AG04449 (cell line): ENCODE measurements around the gene FNDC3B.

Source experiments
- CTCF ChIA-PET: fragments of 350-600 bp; formaldehyde crosslinking; extraction: SDS; loops from one replicate; lab custom pipeline; 2021; ENCODE audit warnings: antibody characterized with exemption; lab: Yijun Ruan, JAX
- POLR2A ChIA-PET: fragments of 400-600, 350-600 bp; formaldehyde crosslinking; extraction: SDS; loops from one replicate; lab custom pipeline; 2020; ENCODE audit warnings: antibody characterized with exemption, inconsistent platforms; lab: Yijun Ruan, JAX
- DNase-seq: peaks from one replicate; pipeline ENCODE4 v3.0.0-alpha.2; 2010; ENCODE audit warnings: low read depth, low spot score
- H3K4me3 ChIP-seq: 2 replicates; pipeline ENCODE4 v1.5.1; 2011; ENCODE audit warnings: low read depth, mild to moderate bottlenecking, control low read depth, low read length
- CTCF ChIP-seq: IDR thresholded peaks from one replicate; pipeline ENCODE4 v1.5.1; 2011; ENCODE audit warnings: mild to moderate bottlenecking, moderate library complexity, low read length, control low read depth, inconsistent platforms; ENCODE audit not compliant: insufficient read depth; ENCODE audit errors: missing control alignments

FNDC3B gene

GRCh38 chr3:172078721-172079120 is 39.3 kb downstream of the FNDC3B start:
- no peak overlapping the region for H3K4me3 ChIP-seq
- no peak for DNase-seq
- TF ChIP-seq CTCF, result no peak
- ChIA-PET POLR2A (no interaction called here), CTCF (interaction anchor here (0.7 kb wide), 1 partner anchor 20 kb away, joined by 3 read pairs; no protein-coding TSS in a partner anchor)

- ChIA-PET CTCF (no interaction called here), POLR2A (no interaction called here)
- no peak for DNase-seq
- no peak overlapping the region for H3K4me3 ChIP-seq
- TF ChIP-seq CTCF, result no peak
Observed at GRCh38 chr3:172079326-172079976, 40.1 kb downstream of the FNDC3B start.

- no peak overlapping the region for H3K4me3 ChIP-seq
- CTCF ChIA-PET, result no interaction called here
- no peak for TF ChIP-seq CTCF
- DNase-seq, result no peak
- POLR2A ChIA-PET, result no interaction called here
Observed at GRCh38 chr3:172080503-172080902, 41.1 kb downstream of the FNDC3B start.

- no peak overlapping the region for H3K4me3 ChIP-seq
- TF ChIP-seq CTCF, result no peak
- CTCF ChIA-PET, result no interaction called here
- peak; percentile 95 for DNase-seq
- POLR2A ChIA-PET, result interaction anchor here (0.6 to 0.9 kb wide), 4 partner anchors 9 to 271 kb away, joined by 3 read pairs; no protein-coding TSS in a partner anchor
Observed at GRCh38 chr3:172082269-172082668, 42.9 kb downstream of the FNDC3B start.

- H3K4me3 ChIP-seq, result no peak overlapping the region
- CTCF ChIA-PET, result no interaction called here
- TF ChIP-seq CTCF, result no peak
- DNase-seq, result no peak
- POLR2A ChIA-PET, result interaction anchor here (0.9 kb wide), 1 partner anchor 271 kb away, joined by 3 read pairs; no protein-coding TSS in a partner anchor
Observed at GRCh38 chr3:172082820-172083513, 43.6 kb downstream of the FNDC3B start.

GRCh38 chr3:172083995-172084409 is 44.6 kb downstream of the FNDC3B start:
- POLR2A ChIA-PET, result no interaction called here
- H3K4me3 ChIP-seq, result no peak overlapping the region
- DNase-seq, result no peak
- CTCF ChIA-PET, result no interaction called here
- no peak for TF ChIP-seq CTCF
